GM18505 (cell line): ENCODE results near the gene SLC25A13.

Source experiments
- ATAC-seq: cut with Tn5 transposase; IDR thresholded peaks from one replicate; pipeline ENCODE4 v1.9.1; 2021; ENCODE audit not compliant: unreplicated experiment
- POLR2A ChIP-seq: IDR thresholded peaks from 4 replicates; pipeline ENCODE4 v1.6.1; 2011; ENCODE audit warnings: borderline replicate concordance; ENCODE audit not compliant: insufficient read depth, insufficient read length; ENCODE audit errors: extremely low read depth

The SLC25A13 gene

GRCh38 chr7:96097835-96098234, 224.1 kb downstream of the SLC25A13 start:
- no peak for ATAC-seq
- TF ChIP-seq POLR2A = no peak

GRCh38 chr7:96093435-96093834, 228.5 kb downstream of the SLC25A13 start:
- no peak for ATAC-seq
- no peak for TF ChIP-seq POLR2A

- no peak for TF ChIP-seq POLR2A
- ATAC-seq = no peak
These were observed 231.1 kb downstream of the SLC25A13 start for GRCh38 chr7:96090756-96091155.

GRCh38 chr7:96089511-96089910, 232.4 kb downstream of the SLC25A13 start:
- TF ChIP-seq POLR2A = no peak
- no peak for ATAC-seq

- TF ChIP-seq POLR2A = no peak
- ATAC-seq = no peak
These were observed 233.3 kb downstream of the SLC25A13 start for GRCh38 chr7:96088579-96088978.

GRCh38 chr7:96085953-96086352, 235.9 kb downstream of the SLC25A13 start:
- no peak for ATAC-seq
- no peak for TF ChIP-seq POLR2A

- TF ChIP-seq POLR2A = no peak
- no peak for ATAC-seq
These were observed 236.9 kb downstream of the SLC25A13 start for GRCh38 chr7:96084881-96085553.

- no peak for TF ChIP-seq POLR2A
- ATAC-seq = no peak
These were observed 241.9 kb downstream of the SLC25A13 start for GRCh38 chr7:96080027-96080426.

GRCh38 chr7:96076350-96076707, 245.6 kb downstream of the SLC25A13 start:
- TF ChIP-seq POLR2A = no peak
- no peak for ATAC-seq

- no peak for TF ChIP-seq POLR2A
- peak; percentile 93 for ATAC-seq
These were observed 246.2 kb downstream of the SLC25A13 start for GRCh38 chr7:96075510-96076349.

GRCh38 chr7:96074871-96075270, 247.0 kb downstream of the SLC25A13 start:
- no peak for TF ChIP-seq POLR2A
- ATAC-seq = no peak
